WTC11 (cell line): Measurements from ENCODE around the gene L3MBTL1. TPM values are rescaled to one million over a fixed set of nuclear protein-coding genes. Genes with fewer than 3 reads are reported as not detected.

Experiments used
- ATAC-seq: fragments of 200-7000 bp; cut with Tn5 transposase; 2 replicates; pipeline ENCODE4 v1.10.0; 2021; ENCODE audit warnings: mild to moderate bottlenecking, moderate library complexity
- CTCF ChIA-PET: fragments of 300-600 bp; sonication (Branson Sonifier 250); formaldehyde crosslinking; loops from one replicate; lab custom pipeline; 2021; ENCODE audit warnings: antibody characterized with exemption; lab: Charles Lee
- POLR2A ChIA-PET: fragments of 350-600 bp; sonication (Branson Sonifier 250); formaldehyde crosslinking; loops from one replicate; lab custom pipeline; 2021; ENCODE audit warnings: antibody characterized with exemption; lab: Charles Lee
- DNase-seq: peaks from one replicate; pipeline ENCODE4 v3.0.0; 2021; ENCODE audit warnings: low spot score
- H3K27ac Mint-ChIP-seq: 2 replicates; pipeline ENCODE4 v1.8.0; 2021; ENCODE audit warnings: mixed read lengths
- H3K27me3 Mint-ChIP-seq: 2 replicates; pipeline ENCODE4 v1.8.0; 2021; ENCODE audit warnings: low read depth, mild to moderate bottlenecking, moderate library complexity, mixed read lengths
- H3K36me3 Mint-ChIP-seq: 2 replicates; pipeline ENCODE4 v1.8.0; 2021; ENCODE audit warnings: mixed read lengths
- H3K4me1 Mint-ChIP-seq: 2 replicates; pipeline ENCODE4 v1.8.0; 2022; ENCODE audit warnings: mixed read lengths
- H3K4me3 Mint-ChIP-seq: 2 replicates; pipeline ENCODE4 v1.8.0; 2021; ENCODE audit warnings: mild to moderate bottlenecking, moderate library complexity, mixed read lengths
- H3K9me3 Mint-ChIP-seq: 2 replicates; pipeline ENCODE4 v1.8.0; 2021; ENCODE audit warnings: mixed read lengths
- ARID4B ChIP-seq: sonication (generic); formaldehyde crosslinking; IDR thresholded peaks from 2 replicates; pipeline ENCODE4 v1.8.0; 2023; ENCODE audit warnings: missing genetic modification reagents, mild to moderate bottlenecking, borderline replicate concordance
- ATF2 ChIP-seq: sonication (generic); formaldehyde crosslinking; IDR thresholded peaks from 2 replicates; pipeline ENCODE4 v1.8.1; 2022; ENCODE audit warnings: low read depth, missing genetic modification reagents, borderline replicate concordance
- ATF6 ChIP-seq: sonication (generic); formaldehyde crosslinking; IDR thresholded peaks from 2 replicates; pipeline ENCODE4 v1.8.1; 2023; ENCODE audit warnings: mild to moderate bottlenecking, missing genetic modification reagents
- CDX4 ChIP-seq: fragments of 250-450 bp; sonication (Bioruptor Pico); IDR thresholded peaks from 2 replicates; pipeline ENCODE4 v1.9.0; 2021; ENCODE audit warnings: moderate library complexity, mild to moderate bottlenecking, inconsistent platforms, borderline replicate concordance
- FOXP4 ChIP-seq: sonication (generic); formaldehyde crosslinking; IDR thresholded peaks from 2 replicates; pipeline ENCODE4 v1.8.0; 2022; ENCODE audit warnings: mild to moderate bottlenecking, missing genetic modification reagents
- GABPB1 ChIP-seq: sonication (generic); formaldehyde crosslinking; IDR thresholded peaks from 2 replicates; pipeline ENCODE4 v1.8.1; 2023; ENCODE audit warnings: mild to moderate bottlenecking, missing genetic modification reagents
- GRHL2 ChIP-seq: fragments of 250-450 bp; sonication (Bioruptor Pico); IDR thresholded peaks from 2 replicates; pipeline ENCODE4 v1.8.0; 2022; ENCODE audit warnings: mild to moderate bottlenecking, moderate library complexity; ENCODE audit not compliant: insufficient replicate concordance, severe bottlenecking
- IRF1 ChIP-seq: sonication (generic); formaldehyde crosslinking; IDR thresholded peaks from 2 replicates; pipeline ENCODE4 v1.8.0; 2023; ENCODE audit warnings: missing genetic modification reagents
- KAT7 ChIP-seq: sonication (generic); formaldehyde crosslinking; IDR thresholded peaks from 2 replicates; pipeline ENCODE4 v1.8.1; 2023; ENCODE audit warnings: missing genetic modification reagents, mild to moderate bottlenecking, borderline replicate concordance
- NFE2L1 ChIP-seq: sonication (generic); formaldehyde crosslinking; IDR thresholded peaks from 2 replicates; pipeline ENCODE4 v1.8.1; 2023; ENCODE audit warnings: missing genetic modification reagents
- SMAD3 ChIP-seq: sonication (generic); formaldehyde crosslinking; IDR thresholded peaks from 2 replicates; pipeline ENCODE4 v1.8.0; 2022; ENCODE audit warnings: missing genetic modification reagents, mild to moderate bottlenecking, borderline replicate concordance
- SMAD4 ChIP-seq: sonication (generic); formaldehyde crosslinking; IDR thresholded peaks from 2 replicates; pipeline ENCODE4 v1.8.0; 2022; ENCODE audit warnings: mild to moderate bottlenecking, missing genetic modification reagents
- TCF7 ChIP-seq: sonication (generic); formaldehyde crosslinking; IDR thresholded peaks from 2 replicates; pipeline ENCODE4 v1.8.0; 2022; ENCODE audit warnings: mild to moderate bottlenecking, low read depth, missing genetic modification reagents, moderate library complexity
- ZNF121 ChIP-seq: sonication (generic); formaldehyde crosslinking; IDR thresholded peaks from 2 replicates; pipeline ENCODE4 v1.8.0; 2023; ENCODE audit warnings: missing genetic modification reagents
- ZNF232 ChIP-seq: sonication (generic); formaldehyde crosslinking; IDR thresholded peaks from 2 replicates; pipeline ENCODE4 v1.8.0; 2022; ENCODE audit warnings: mild to moderate bottlenecking, missing genetic modification reagents
- ZNF263 ChIP-seq: sonication (generic); formaldehyde crosslinking; IDR thresholded peaks from 2 replicates; pipeline ENCODE4 v1.8.1; 2022; ENCODE audit warnings: low read depth, mild to moderate bottlenecking, moderate library complexity, missing genetic modification reagents
- total RNA-seq: library from RNA; stranded (reverse); gene quantifications from 3 replicates; pipeline ENCODE4 v1.2.3, GENCODE V29; 2021

The L3MBTL1 gene
- total RNA-seq, 1 experiment from 2014 or later, result 28.3 TPM

GRCh38 chr20:43477619-43478018 lies 29.9 kb upstream of the L3MBTL1 start (continued):
- TF ChIP-seq CDX4 (CRISPR knock-in tag), result no peak
- TF ChIP-seq FOXP4 (CRISPR knock-in tag), result no peak

- POLR2A ChIA-PET, result interaction anchor here (0.6 kb wide), 1 partner anchor 34 kb away, joined by 5 read pairs; no protein-coding TSS in a partner anchor
Measured at GRCh38 chr20:43490038-43490437, 17.5 kb upstream of the L3MBTL1 start.

GRCh38 chr20:43492101-43492500 lies 15.4 kb upstream of the L3MBTL1 start:
- DNase-seq, result no peak
- POLR2A ChIA-PET, result no interaction called here
- H3K4me3 Mint-ChIP-seq, result no peak overlapping the region
- CTCF ChIA-PET, result interaction anchor here (0.9 kb wide), 1 partner anchor 200 kb away, joined by 3 read pairs; no protein-coding TSS in a partner anchor
- ATAC-seq, result no peak
- H3K27ac Mint-ChIP-seq, result no peak overlapping the region
- peaks cover 12% of the 10 kb centered on the region for H3K36me3 Mint-ChIP-seq
- no peak for TF ChIP-seq ZNF263 (CRISPR knock-in tag)
- no peak for TF ChIP-seq TCF7
- TF ChIP-seq ATF2, result no peak
- TF ChIP-seq SMAD4, result no peak
- no peak for TF ChIP-seq ARID4B (CRISPR knock-in tag)
- no peak for TF ChIP-seq ZNF232 (CRISPR knock-in tag)
- no peak for TF ChIP-seq KAT7
- no peak for TF ChIP-seq IRF1 (CRISPR knock-in tag)
- TF ChIP-seq ZNF121 (CRISPR knock-in tag), result no peak
- no peak for TF ChIP-seq GRHL2
- no peak for TF ChIP-seq ATF6
- TF ChIP-seq NFE2L1, result no peak
- peaks cover 8% of the 10 kb centered on the region for H3K27me3 Mint-ChIP-seq
- H3K4me1 Mint-ChIP-seq, result no peaks in the 10 kb centered on the region
- peaks cover 21% of the 10 kb centered on the region for H3K9me3 Mint-ChIP-seq

More at GRCh38 chr20:43490038-43490437, 17.5 kb upstream of the L3MBTL1 start:
- CTCF ChIA-PET, result interaction anchor here (0.7 kb wide), 1 partner anchor 437 kb away, joined by 4 read pairs; no protein-coding TSS in a partner anchor
- Mint-ChIP-seq H3K36me3 (peaks cover 21% of the 10 kb centered on the region), H3K4me3 (no peak overlapping the region), H3K4me1 (no peaks in the 10 kb centered on the region), H3K27me3 (peaks cover 8% of the 10 kb centered on the region), H3K27ac (no peak overlapping the region), H3K9me3 (peaks cover 27% of the 10 kb centered on the region)
- TF ChIP-seq SMAD3 (CRISPR knock-in tag) (no peak), GABPB1 (CRISPR knock-in tag) (peak; percentile 75)
- no peak for DNase-seq
- ATAC-seq, result no peak
